HepG2 (cell line): ENCODE measurements around the gene IL1R1. TPM values are rescaled to one million over a fixed set of nuclear protein-coding genes. Genes with fewer than 3 reads are reported as not detected.

Experiments used
- AKAP8 ChIP-seq: sonication (generic); formaldehyde crosslinking; IDR thresholded peaks from 2 replicates; pipeline ENCODE4 v1.5.1; 2020; ENCODE audit warnings: mild to moderate bottlenecking, missing genetic modification reagents
- FOSL2 ChIP-seq: sonication (generic); formaldehyde crosslinking; IDR thresholded peaks from 2 replicates; pipeline ENCODE4 v1.4.0; 2020; ENCODE audit warnings: missing genetic modification reagents
- HMG20B ChIP-seq: conservative IDR thresholded peaks from 2 replicates; pipeline ENCODE4 v1.6.1; 2016; ENCODE audit warnings: missing genetic modification reagents, missing compliant biosample characterization
- MAFF ChIP-seq: IDR thresholded peaks from 2 replicates; pipeline ENCODE4 v1.6.1; 2011; ENCODE audit warnings: low read depth, low read length, improper control_type of control experiment
- MIER3 ChIP-seq: IDR thresholded peaks from 2 replicates; pipeline ENCODE4 v1.6.1; 2016; ENCODE audit warnings: missing compliant biosample characterization, borderline replicate concordance
- RBAK ChIP-seq: sonication (generic); formaldehyde crosslinking; IDR thresholded peaks from 2 replicates; pipeline ENCODE4 v1.5.1; 2020; ENCODE audit warnings: mild to moderate bottlenecking, missing genetic modification reagents
- SAP130 ChIP-seq: IDR thresholded peaks from 2 replicates; pipeline ENCODE4 v1.6.1; 2016; ENCODE audit warnings: low read depth
- SP1 ChIP-seq, 2 experiments: fragments of 450-650 bp in 1 of 2; sonication (generic) in 1 of 2; formaldehyde crosslinking in 1 of 2; IDR thresholded peaks; 2 replicates each; pipeline versions ENCODE4 v1.4.0 to v1.6.1; 2016 to 2020; ENCODE audit warnings: missing genetic modification reagents in 1 of 2
- TGIF2 ChIP-seq: IDR thresholded peaks from 2 replicates; pipeline ENCODE4 v1.6.1; 2016; ENCODE audit warnings: control low read depth, missing compliant biosample characterization
- ZNF160 ChIP-seq: sonication (generic); formaldehyde crosslinking; IDR thresholded peaks from 2 replicates; pipeline ENCODE4 v1.8.0; 2022; ENCODE audit warnings: mild to moderate bottlenecking, inconsistent platforms, missing genetic modification reagents
- ZNF17 ChIP-seq: sonication (generic); formaldehyde crosslinking; IDR thresholded peaks from 2 replicates; pipeline ENCODE4 v1.5.0; 2020; ENCODE audit warnings: mild to moderate bottlenecking, missing genetic modification reagents
- ZNF326 ChIP-seq: sonication (generic); formaldehyde crosslinking; IDR thresholded peaks from 2 replicates; pipeline ENCODE4 v1.4.0; 2020; ENCODE audit warnings: missing genetic modification reagents, borderline replicate concordance
- ZNF782 ChIP-seq: sonication (generic); formaldehyde crosslinking; IDR thresholded peaks from 2 replicates; pipeline ENCODE4 v1.4.0; 2020; ENCODE audit warnings: missing genetic modification reagents, mild to moderate bottlenecking, borderline replicate concordance
- polyA plus RNA-seq, 8 experiments: library from polyadenylated mRNA; depleted of rRNA in 3 of 8; stranded (reverse) in 7 of 8; unstranded in 1 of 8; fragments of >200 nt; fragmentation: Illumina TruSeq in 4 of 8; extraction: Trizol in 4 of 8; gene quantifications; 2 replicates each; pipeline versions ENCODE4 v1.2.1 to v1.2.3, GENCODE V29; 2011 to 2016; ENCODE audit warnings: low read depth in 4 of 8, missing spikeins in 1 of 8, mixed read lengths in 1 of 8; ENCODE audit not compliant: insufficient read depth in 1 of 8
- total RNA-seq, 5 experiments: library from RNA; depleted of rRNA; stranded (reverse); fragments of >200 nt; fragmentation: Illumina TruSeq; extraction: Trizol; gene quantifications; 2 replicates each; pipeline ENCODE4 v1.2.3, GENCODE V29; 2016; ENCODE audit warnings: low read depth in 1 of 5
- TF ChIP-seq, protein P1 (sequence below): sonication (generic); formaldehyde crosslinking; IDR thresholded peaks from 2 replicates; pipeline ENCODE4 v1.4.0; 2020; ENCODE audit warnings: mild to moderate bottlenecking, missing genetic modification reagents
- TF ChIP-seq, protein P2 (sequence below): IDR thresholded peaks from 2 replicates; pipeline ENCODE4 v1.4.0; 2020; ENCODE audit warnings: mild to moderate bottlenecking, missing genetic modification reagents
- TF ChIP-seq, protein P3 (sequence below): IDR thresholded peaks from 2 replicates; pipeline ENCODE4 v1.6.1; 2016; ENCODE audit warnings: low read depth

The IL1R1 gene
- total and polyA plus RNA-seq, 2 of the 13 experiments (the other 11 are each of a cell fraction or from before 2014, with no cell fraction given), result 38.0 to 93.1 TPM

DNA sequence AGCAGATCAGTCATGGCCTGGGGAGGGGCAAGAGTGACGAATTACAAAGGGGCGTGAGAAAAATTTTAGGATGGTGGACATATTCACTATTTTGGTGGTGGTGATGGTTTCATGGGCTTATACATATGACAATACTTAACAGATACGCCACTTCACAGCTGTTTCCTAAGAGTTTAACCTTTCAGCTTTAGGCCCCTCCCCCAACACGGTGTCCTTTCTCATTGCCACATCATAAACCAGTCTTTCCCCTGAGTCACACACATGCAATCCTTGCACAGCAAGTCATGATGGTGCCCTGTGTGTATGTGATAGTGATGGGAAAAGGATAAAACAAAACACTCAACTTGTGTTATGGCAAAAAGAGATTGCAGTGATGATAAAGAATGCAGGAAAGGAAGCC, 47.6 kb upstream of the IL1R1 start (continued):
- TF ChIP-seq ZNF160 (CRISPR knock-in tag) (no peak), SP1 (IDR thresholded peaks at IDR 0.05) (no peak), SP1 (CRISPR knock-in tag; IDR thresholded peaks at IDR 0.05) (0 out of 2 replicates have a peak, but pooled peaks have one; percentile 29), SAP130 (CRISPR knock-in tag) (peak; percentile 48), HMG20B (CRISPR knock-in tag) (no peak), TGIF2 (CRISPR knock-in tag) (no peak), AKAP8 (no peak), MAFF (peak; percentile 52; the same call in 1 of the 2 replicates), ZNF782 (CRISPR knock-in tag) (no peak), ZNF17 (CRISPR knock-in tag) (no peak), RBAK (CRISPR knock-in tag) (no peak), FOSL2 (peak; percentile 97), ZNF326 (CRISPR knock-in tag) (no peak), MIER3 (peak; percentile 69; the same call in 1 of the 2 replicates)
- TF ChIP-seq, protein P1, sequence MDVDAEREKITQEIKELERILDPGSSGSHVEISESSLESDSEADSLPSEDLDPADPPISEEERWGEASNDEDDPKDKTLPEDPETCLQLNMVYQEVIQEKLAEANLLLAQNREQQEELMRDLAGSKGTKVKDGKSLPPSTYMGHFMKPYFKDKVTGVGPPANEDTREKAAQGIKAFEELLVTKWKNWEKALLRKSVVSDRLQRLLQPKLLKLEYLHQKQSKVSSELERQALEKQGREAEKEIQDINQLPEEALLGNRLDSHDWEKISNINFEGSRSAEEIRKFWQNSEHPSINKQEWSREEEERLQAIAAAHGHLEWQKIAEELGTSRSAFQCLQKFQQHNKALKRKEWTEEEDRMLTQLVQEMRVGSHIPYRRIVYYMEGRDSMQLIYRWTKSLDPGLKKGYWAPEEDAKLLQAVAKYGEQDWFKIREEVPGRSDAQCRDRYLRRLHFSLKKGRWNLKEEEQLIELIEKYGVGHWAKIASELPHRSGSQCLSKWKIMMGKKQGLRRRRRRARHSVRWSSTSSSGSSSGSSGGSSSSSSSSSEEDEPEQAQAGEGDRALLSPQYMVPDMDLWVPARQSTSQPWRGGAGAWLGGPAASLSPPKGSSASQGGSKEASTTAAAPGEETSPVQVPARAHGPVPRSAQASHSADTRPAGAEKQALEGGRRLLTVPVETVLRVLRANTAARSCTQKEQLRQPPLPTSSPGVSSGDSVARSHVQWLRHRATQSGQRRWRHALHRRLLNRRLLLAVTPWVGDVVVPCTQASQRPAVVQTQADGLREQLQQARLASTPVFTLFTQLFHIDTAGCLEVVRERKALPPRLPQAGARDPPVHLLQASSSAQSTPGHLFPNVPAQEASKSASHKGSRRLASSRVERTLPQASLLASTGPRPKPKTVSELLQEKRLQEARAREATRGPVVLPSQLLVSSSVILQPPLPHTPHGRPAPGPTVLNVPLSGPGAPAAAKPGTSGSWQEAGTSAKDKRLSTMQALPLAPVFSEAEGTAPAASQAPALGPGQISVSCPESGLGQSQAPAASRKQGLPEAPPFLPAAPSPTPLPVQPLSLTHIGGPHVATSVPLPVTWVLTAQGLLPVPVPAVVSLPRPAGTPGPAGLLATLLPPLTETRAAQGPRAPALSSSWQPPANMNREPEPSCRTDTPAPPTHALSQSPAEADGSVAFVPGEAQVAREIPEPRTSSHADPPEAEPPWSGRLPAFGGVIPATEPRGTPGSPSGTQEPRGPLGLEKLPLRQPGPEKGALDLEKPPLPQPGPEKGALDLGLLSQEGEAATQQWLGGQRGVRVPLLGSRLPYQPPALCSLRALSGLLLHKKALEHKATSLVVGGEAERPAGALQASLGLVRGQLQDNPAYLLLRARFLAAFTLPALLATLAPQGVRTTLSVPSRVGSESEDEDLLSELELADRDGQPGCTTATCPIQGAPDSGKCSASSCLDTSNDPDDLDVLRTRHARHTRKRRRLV (CRISPR knock-in tag), result no peak
- TF ChIP-seq, protein P2, sequence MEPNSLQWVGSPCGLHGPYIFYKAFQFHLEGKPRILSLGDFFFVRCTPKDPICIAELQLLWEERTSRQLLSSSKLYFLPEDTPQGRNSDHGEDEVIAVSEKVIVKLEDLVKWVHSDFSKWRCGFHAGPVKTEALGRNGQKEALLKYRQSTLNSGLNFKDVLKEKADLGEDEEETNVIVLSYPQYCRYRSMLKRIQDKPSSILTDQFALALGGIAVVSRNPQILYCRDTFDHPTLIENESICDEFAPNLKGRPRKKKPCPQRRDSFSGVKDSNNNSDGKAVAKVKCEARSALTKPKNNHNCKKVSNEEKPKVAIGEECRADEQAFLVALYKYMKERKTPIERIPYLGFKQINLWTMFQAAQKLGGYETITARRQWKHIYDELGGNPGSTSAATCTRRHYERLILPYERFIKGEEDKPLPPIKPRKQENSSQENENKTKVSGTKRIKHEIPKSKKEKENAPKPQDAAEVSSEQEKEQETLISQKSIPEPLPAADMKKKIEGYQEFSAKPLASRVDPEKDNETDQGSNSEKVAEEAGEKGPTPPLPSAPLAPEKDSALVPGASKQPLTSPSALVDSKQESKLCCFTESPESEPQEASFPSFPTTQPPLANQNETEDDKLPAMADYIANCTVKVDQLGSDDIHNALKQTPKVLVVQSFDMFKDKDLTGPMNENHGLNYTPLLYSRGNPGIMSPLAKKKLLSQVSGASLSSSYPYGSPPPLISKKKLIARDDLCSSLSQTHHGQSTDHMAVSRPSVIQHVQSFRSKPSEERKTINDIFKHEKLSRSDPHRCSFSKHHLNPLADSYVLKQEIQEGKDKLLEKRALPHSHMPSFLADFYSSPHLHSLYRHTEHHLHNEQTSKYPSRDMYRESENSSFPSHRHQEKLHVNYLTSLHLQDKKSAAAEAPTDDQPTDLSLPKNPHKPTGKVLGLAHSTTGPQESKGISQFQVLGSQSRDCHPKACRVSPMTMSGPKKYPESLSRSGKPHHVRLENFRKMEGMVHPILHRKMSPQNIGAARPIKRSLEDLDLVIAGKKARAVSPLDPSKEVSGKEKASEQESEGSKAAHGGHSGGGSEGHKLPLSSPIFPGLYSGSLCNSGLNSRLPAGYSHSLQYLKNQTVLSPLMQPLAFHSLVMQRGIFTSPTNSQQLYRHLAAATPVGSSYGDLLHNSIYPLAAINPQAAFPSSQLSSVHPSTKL, result peak; percentile 61
- TF ChIP-seq, protein P3, sequence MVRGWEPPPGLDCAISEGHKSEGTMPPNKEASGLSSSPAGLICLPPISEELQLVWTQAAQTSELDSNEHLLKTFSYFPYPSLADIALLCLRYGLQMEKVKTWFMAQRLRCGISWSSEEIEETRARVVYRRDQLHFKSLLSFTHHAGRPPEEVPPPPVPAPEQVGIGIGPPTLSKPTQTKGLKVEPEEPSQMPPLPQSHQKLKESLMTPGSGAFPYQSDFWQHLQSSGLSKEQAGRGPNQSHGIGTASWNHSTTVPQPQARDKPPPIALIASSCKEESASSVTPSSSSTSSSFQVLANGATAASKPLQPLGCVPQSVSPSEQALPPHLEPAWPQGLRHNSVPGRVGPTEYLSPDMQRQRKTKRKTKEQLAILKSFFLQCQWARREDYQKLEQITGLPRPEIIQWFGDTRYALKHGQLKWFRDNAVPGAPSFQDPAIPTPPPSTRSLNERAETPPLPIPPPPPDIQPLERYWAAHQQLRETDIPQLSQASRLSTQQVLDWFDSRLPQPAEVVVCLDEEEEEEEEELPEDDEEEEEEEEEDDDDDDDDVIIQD, result 0 out of 2 replicates have a peak, but pooled peaks have one; percentile 50
